HG03575 (cell line): ENCODE measurements around the gene EPM2A.

Source experiments
- ATAC-seq: cut with Tn5 transposase; IDR thresholded peaks from one replicate; pipeline ENCODE4 v1.9.1; 2021; ENCODE audit not compliant: unreplicated experiment, insufficient number of reproducible peaks, low FRiP score; ENCODE audit errors: extremely low read depth

EPM2A gene

GRCh38 chr6:145629478-145629877, 105.8 kb downstream of the EPM2A start:
- ATAC-seq = no peak

GRCh38 chr6:145627451-145627850, 107.9 kb downstream of the EPM2A start:
- no peak for ATAC-seq

GRCh38 chr6:145626857-145627256, 108.5 kb downstream of the EPM2A start:
- ATAC-seq = no peak

- no peak for ATAC-seq
These were observed 112.1 kb downstream of the EPM2A start for GRCh38 chr6:145623231-145623630.

- ATAC-seq = no peak
These were observed 113.5 kb downstream of the EPM2A start for GRCh38 chr6:145621776-145622175.

GRCh38 chr6:145620088-145620487, 115.2 kb downstream of the EPM2A start:
- ATAC-seq = no peak

GRCh38 chr6:145609521-145609920, 125.8 kb downstream of the EPM2A start:
- no peak for ATAC-seq

GRCh38 chr6:145608850-145609249, 126.5 kb downstream of the EPM2A start:
- ATAC-seq = no peak

GRCh38 chr6:145603991-145604390, 131.3 kb downstream of the EPM2A start:
- ATAC-seq = no peak

- ATAC-seq = no peak
These were observed 131.9 kb downstream of the EPM2A start for GRCh38 chr6:145603424-145603833.

GRCh38 chr6:145602726-145603326, 132.5 kb downstream of the EPM2A start:
- ATAC-seq = no peak

- no peak for ATAC-seq
These were observed 133.9 kb downstream of the EPM2A start for GRCh38 chr6:145601397-145601796.

- no peak for ATAC-seq
These were observed 135.0 kb downstream of the EPM2A start for GRCh38 chr6:145600299-145600698.

- no peak for ATAC-seq
These were observed 146.3 kb downstream of the EPM2A start for GRCh38 chr6:145588981-145589380.

GRCh38 chr6:145587334-145587733, 148.0 kb downstream of the EPM2A start:
- no peak for ATAC-seq

GRCh38 chr6:145583753-145584152, 151.6 kb downstream of the EPM2A start:
- ATAC-seq = no peak
